Mucosa of descending colon (tissue), 3 donors: Measurements from ENCODE around the gene MAP3K9. TPM values are rescaled to one million over a fixed set of nuclear protein-coding genes. Genes with fewer than 3 reads are reported as not detected.

ENCODE experiments used
- ATAC-seq: fragments of 200-7000 bp; cut with Tn5 transposase; one replicate; pipeline ENCODE4 v1.9.1; 2020; ENCODE audit warnings: mild to moderate bottlenecking, moderate library complexity
- DNase-seq, 3 donors: peaks; one replicate each; pipeline ENCODE4 v3.0.0-alpha.2; 2020
- H3K36me3 ChIP-seq: fragments of 200-600 bp; one replicate; pipeline ENCODE4 v1.8.0; 2021; ENCODE audit warnings: low read depth, mild to moderate bottlenecking
- H3K4me1 ChIP-seq: fragments of 200-600 bp; one replicate; pipeline ENCODE4 v1.8.0; 2021; ENCODE audit warnings: low read depth, mild to moderate bottlenecking
- H3K4me3 ChIP-seq: fragments of 200-600 bp; one replicate; pipeline ENCODE4 v1.8.0; 2021; ENCODE audit warnings: mild to moderate bottlenecking
- H3K9me3 ChIP-seq: fragments of 200-600 bp; one replicate; pipeline ENCODE4 v1.8.0; 2021; ENCODE audit warnings: mild to moderate bottlenecking
- CTCF ChIP-seq: fragments of 200-600 bp; IDR thresholded peaks from one replicate; pipeline ENCODE4 v1.8.0; 2022; ENCODE audit warnings: antibody characterized with exemption, mild to moderate bottlenecking
- intact Hi-C, 2 donors: fragments of 100-400 bp; cut with DNase I in 1 of 2; cut with micrococcal nuclease in 1 of 2; formaldehyde crosslinking; loops; one replicate each; pipeline versions ENCODE4 v1.11.0 to v1.11.1; 2022; cut with DNase I, micrococcal nuclease
- total RNA-seq, 3 donors: library from RNA; stranded (reverse); fragmentation: NEBNext Ultra II Directional in 2 of 3; extraction: Animal tissue kit (Norgen Biotek cat#: 25700) in 2 of 3; gene quantifications; one replicate each; pipeline versions ENCODE4 v1.2.1 to v1.2.4, GENCODE V29; 2021 to 2023
- donor health status: DM: no; HTN: no; CAD: no; lungs with moderate emphysema.
- donor health status: DM: no; HTN: no; CAD: no.
- donor health status: DM: no; HTN: yes; CAD: no.

Gene MAP3K9
- total RNA-seq, 3 donors from 2014 or later, result 5.7 to 9.3 (median 8.8) TPM

GRCh38 chr14:70702161-70702560, 107.2 kb downstream of the MAP3K9 start:
- H3K36me3 ChIP-seq, result no peaks in the 10 kb centered on the region
- ATAC-seq (no peak), DNase-seq (no peak)
- H3K4me1 ChIP-seq, result no peaks in the 10 kb centered on the region
- H3K9me3 ChIP-seq, result no peaks in the 10 kb centered on the region
- no peak overlapping the region for H3K4me3 ChIP-seq
- intact Hi-C loops, result no loop called here
- TF ChIP-seq CTCF, result no peak

- Histone ChIP-seq H3K4me3 (no peak overlapping the region), H3K4me1 (no peaks in the 10 kb centered on the region), H3K9me3 (no peaks in the 10 kb centered on the region), H3K36me3 (no peaks in the 10 kb centered on the region)
- no peak for TF ChIP-seq CTCF
- ATAC-seq (no peak), DNase-seq (no peak)
- intact Hi-C loops, result no loop called here
Observed at GRCh38 chr14:70701610-70702009, 107.7 kb downstream of the MAP3K9 start.

DNA sequence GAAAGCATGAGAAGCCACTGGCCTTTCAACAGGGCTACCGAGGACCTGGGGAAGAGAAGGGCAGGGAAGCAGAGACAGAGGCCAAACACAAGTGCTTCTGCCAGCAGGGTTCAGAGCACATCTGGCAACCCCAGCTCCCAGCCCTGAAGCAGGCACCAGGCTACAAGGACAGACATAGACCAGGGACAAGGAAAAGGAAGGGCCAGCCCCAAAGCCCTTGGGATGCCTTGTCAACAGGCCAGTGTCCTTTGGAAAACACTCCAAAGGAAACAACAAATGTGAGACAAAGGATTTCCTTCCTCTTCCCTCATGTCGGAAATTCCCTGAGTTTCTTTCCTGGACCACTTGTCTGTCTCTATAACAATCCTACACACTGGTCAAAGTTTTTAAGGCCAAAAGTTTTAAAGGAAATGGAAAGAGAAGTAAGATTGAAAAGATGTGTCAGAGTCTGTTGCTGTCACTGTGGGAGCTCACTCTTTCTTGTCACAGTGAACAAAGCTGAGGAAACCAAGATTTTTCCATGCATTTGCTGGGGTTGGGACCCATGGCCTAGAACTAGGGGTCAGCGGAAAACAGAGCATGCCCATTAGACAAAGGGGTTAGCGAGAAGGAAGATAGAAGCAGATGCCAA, 108.2 kb downstream of the MAP3K9 start:
- intact Hi-C loops, result no loop called here
- DNase-seq (no peak), ATAC-seq (no peak)
- no peak overlapping the region for H3K4me3 ChIP-seq
- no peaks in the 10 kb centered on the region for H3K36me3 ChIP-seq
- no peak for TF ChIP-seq CTCF
- H3K9me3 ChIP-seq, result no peaks in the 10 kb centered on the region
- no peaks in the 10 kb centered on the region for H3K4me1 ChIP-seq

DNA sequence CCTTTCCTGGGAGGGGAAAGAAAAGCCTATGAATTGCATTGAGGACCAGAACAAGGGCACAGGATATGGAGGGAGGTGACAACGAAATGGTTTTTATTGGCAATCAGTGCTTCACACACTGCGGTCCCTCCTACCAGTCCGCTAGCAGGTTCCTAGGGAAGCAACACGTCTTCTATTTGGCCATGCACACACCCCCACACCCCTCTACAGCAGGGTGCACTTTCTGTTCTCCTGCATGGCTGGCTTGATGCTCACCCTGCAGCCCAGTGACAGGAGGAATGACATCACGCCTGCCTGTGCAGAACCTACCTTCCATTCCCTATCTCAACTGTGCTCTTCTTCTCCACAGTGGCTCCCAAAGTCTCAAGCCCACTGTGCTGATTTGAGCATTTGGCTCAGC, 109.7 kb downstream of the MAP3K9 start:
- intact Hi-C loops, result no loop called here
- Histone ChIP-seq H3K36me3 (no peaks in the 10 kb centered on the region), H3K4me1 (no peaks in the 10 kb centered on the region), H3K4me3 (no peak overlapping the region), H3K9me3 (no peaks in the 10 kb centered on the region)
- DNase-seq (no peak), ATAC-seq (no peak)
- TF ChIP-seq CTCF, result no peak

GRCh38 chr14:70698288-70698687, 111.0 kb downstream of the MAP3K9 start:
- no peak overlapping the region for H3K4me3 ChIP-seq
- no peaks in the 10 kb centered on the region for H3K36me3 ChIP-seq
- H3K4me1 ChIP-seq, result no peaks in the 10 kb centered on the region
- peak in 2 of 3 donors; percentile 34 to 35 for DNase-seq
- ATAC-seq, result peak; percentile 96
- intact Hi-C loops, result no loop called here
- no peaks in the 10 kb centered on the region for H3K9me3 ChIP-seq
- TF ChIP-seq CTCF, result no peak

- TF ChIP-seq CTCF, result no peak
- DNase-seq (peak in 1 of 3 donors; percentile 15), ATAC-seq (peak; percentile 85)
- no peaks in the 10 kb centered on the region for H3K9me3 ChIP-seq
- intact Hi-C loops, result no loop called here
- H3K4me3 ChIP-seq, result no peak overlapping the region
- H3K36me3 ChIP-seq, result no peaks in the 10 kb centered on the region
- no peaks in the 10 kb centered on the region for H3K4me1 ChIP-seq
Observed at GRCh38 chr14:70697701-70698100, 111.6 kb downstream of the MAP3K9 start.
